ENCODE data around the gene COG4.

DNA sequence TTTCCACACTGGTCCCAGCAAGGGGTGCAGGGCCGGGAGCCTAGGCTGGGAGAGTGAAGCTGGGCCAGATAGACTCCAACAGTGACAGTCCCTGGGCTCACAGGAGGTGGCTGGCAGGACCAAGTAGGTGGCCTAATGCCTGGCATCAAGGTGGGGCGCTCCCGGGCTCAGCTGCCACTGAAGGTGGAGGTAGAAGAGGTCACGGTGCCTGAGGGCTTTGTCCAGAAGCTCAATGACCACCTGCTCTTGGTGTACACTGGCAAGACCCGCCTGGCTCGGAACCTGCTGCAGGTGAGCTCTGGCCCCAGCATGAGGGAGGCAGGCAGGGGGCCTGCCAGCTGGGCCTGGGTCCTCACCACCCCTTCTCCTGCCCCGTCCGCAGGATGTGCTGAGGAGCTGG, 45.2 kb downstream of the COG4 start:
- TF ChIP-seq POLR2A (IDR thresholded peaks at IDR 0.05), result no peak
- TF ChIP-seq CTCF (IDR thresholded peaks at IDR 0.05), result no peak

Measured in Peyer's patch (tissue), 4 donors.